HG03378 (cell line): ENCODE data around the gene STON2.

Source experiments
- ATAC-seq: cut with Tn5 transposase; IDR thresholded peaks from one replicate; pipeline ENCODE4 v1.9.1; 2021; ENCODE audit warnings: mild to moderate bottlenecking, moderate library complexity; ENCODE audit not compliant: unreplicated experiment

STON2 gene

GRCh38 chr14:81303258-81303935 lies 96.7 kb downstream of the STON2 start:
- peak; percentile 97 for ATAC-seq

DNA sequence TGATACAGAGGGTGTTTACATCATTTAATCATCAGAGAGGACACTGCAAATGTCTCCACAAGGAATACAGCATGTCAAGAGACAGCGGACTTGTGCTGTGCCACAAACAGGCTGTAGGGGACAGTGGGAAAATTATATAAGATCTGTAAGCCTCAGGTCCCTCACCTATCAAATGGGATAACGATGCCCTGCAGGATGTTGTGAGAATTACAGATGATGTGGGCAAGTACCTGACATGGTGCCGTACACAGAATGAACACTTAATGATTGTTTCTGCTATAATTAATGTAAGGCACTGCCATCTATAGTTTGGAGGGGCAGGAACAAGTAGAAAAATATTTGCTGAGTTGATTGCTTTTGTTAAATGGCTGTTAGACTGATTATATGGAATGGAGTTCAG lies 97.5 kb downstream of the STON2 start:
- ATAC-seq = no peak

DNA sequence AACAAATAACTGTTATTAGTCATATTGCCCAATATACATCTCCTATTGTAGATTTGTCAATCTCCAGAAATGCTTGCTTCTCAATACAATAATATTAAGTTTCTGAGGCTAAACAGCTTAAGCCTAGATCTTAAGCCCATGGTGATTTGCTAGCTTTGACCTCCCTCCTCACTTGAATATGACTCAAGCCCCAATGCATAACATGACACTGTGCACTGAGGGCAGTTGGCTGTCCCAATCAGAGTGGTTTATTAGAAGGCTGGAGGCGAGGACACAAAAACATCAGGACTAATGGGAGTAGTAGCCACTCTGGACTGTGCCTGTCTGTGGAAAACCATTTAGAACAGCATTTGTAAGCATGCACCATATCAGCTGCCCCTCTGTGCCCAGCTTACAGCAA lies 98.3 kb downstream of the STON2 start:
- ATAC-seq = no peak

DNA sequence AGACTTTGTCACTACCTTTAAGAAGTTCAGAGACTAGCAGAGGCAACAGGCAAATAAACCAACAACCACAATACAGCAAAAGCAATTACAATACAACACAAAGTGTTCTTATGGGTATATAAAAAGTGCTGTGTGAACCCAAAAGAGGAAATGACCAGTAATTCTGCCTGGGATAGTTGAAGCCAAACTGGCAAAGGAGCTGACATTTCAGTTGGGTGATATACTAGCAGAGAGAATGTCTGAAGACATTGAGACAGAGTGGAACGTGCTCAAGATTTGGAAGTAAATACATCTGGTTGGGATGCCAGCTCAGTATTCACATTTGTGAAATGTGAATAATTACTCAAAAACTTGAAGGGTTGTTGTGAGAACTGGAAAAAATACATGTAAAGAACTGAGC lies 98.8 kb downstream of the STON2 start:
- no peak for ATAC-seq

- no peak for ATAC-seq
Measured at GRCh38 chr14:81298911-81299310, 101.2 kb downstream of the STON2 start.

DNA sequence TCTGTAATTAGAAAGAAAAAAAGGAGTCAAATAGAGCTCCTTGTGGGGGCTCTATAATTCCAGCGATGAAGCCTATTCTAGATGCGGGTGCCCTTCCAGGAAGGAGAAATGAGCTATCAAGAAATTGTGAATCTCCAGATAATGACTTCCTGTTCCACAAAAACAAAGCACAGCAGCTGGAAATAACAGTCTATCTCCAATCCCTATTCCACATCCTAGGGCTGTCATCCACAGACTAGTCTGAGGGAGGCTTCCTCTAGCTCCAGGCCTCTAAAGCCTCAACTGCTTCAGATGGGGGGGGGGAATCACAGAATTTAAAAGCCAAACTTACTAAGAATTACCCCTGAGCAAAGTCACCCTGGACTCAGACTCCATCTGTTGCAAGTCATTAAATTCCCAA lies 102.0 kb downstream of the STON2 start:
- ATAC-seq = no peak

GRCh38 chr14:81295958-81296923 lies 103.9 kb downstream of the STON2 start:
- ATAC-seq = no peak

GRCh38 chr14:81289516-81289915 lies 110.6 kb downstream of the STON2 start:
- no peak for ATAC-seq

DNA sequence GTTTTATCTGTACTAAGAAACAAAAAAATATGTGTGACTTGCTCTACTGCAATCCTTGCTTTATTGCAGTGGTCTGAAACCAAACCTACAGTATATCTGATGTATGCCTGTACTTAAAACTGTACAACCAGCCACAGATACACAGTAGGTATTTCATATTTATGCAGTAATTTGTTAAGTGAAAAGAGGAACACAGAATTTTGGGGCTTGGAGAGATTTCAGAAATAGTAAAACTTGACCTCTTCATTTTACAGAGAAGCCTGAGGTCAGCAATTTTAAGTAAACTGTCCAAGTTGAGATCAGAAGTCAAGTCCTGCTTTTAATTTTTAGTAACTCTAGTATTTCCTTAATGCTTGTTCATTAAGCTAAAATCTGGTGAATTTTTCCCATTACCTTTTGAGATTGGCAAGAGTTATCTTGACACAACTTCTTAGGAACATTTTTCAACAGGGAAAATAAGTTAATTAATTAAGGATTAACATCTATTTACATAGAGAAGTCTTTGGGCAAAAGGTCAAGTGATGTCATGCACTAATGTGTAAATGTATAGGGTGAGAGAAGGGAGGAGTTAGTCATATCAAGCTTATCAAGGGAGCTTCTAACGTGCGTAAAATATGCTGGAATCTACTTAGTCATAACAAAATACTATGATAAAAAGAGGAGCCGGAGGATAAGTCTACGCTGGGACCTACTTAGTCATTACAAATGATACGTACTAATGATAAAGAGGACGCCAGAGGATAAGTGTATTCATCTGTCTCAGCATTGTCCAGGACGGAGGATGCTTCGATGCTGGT lies 113.4 kb downstream of the STON2 start:
- ATAC-seq = no peak

GRCh38 chr14:81285245-81285644 lies 114.9 kb downstream of the STON2 start:
- no peak for ATAC-seq

GRCh38 chr14:81281332-81281731 lies 118.8 kb downstream of the STON2 start:
- ATAC-seq = no peak

DNA sequence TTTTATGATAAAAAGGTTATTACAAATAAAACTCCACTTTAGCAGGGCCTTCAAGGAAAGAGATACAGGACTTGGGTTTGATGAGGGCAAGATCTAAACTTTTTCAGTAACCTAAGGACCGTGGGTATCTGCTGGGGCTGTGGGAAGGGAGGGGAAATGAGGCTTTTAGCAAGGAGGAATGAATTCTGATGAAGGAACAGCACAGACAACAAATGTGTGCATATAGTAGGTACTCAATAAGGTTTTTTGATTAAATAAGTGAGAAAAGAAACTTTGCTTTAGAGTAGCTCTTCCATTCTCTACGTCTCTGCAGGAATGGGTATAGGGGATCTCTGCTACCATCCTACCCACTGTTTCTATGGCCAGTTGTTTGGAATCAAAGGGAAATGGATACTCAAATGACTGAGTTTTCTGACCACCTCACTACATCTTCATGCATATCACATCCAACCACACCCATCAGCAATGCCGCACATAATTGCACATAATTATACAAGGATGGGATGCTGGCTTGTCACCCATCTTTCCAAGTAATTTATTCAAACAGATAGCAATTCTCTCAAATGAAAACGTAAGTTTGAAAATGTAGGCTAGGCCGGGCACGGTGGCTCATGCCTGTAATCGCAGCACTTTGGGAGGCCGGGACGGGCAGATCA lies 119.9 kb downstream of the STON2 start:
- no peak for ATAC-seq

DNA sequence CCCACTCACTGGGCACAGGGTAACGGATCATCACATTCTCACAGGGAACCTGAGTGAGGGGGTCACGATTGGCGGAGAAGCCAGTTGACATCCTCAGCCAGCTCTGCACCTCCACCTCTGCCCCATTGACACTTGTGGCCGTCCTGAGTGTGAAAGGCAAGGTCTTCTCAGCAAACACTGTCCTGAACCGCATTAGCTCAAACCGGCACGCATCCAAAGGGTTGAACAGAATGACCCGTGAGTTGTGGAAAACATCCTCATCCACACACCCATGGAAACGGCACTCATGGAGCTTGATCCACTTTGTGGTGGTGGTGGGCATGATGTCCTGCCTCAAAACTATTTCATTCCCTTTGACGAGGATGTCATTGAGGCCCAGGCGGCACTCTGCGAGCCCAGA lies 123.0 kb downstream of the STON2 start:
- no peak for ATAC-seq

DNA sequence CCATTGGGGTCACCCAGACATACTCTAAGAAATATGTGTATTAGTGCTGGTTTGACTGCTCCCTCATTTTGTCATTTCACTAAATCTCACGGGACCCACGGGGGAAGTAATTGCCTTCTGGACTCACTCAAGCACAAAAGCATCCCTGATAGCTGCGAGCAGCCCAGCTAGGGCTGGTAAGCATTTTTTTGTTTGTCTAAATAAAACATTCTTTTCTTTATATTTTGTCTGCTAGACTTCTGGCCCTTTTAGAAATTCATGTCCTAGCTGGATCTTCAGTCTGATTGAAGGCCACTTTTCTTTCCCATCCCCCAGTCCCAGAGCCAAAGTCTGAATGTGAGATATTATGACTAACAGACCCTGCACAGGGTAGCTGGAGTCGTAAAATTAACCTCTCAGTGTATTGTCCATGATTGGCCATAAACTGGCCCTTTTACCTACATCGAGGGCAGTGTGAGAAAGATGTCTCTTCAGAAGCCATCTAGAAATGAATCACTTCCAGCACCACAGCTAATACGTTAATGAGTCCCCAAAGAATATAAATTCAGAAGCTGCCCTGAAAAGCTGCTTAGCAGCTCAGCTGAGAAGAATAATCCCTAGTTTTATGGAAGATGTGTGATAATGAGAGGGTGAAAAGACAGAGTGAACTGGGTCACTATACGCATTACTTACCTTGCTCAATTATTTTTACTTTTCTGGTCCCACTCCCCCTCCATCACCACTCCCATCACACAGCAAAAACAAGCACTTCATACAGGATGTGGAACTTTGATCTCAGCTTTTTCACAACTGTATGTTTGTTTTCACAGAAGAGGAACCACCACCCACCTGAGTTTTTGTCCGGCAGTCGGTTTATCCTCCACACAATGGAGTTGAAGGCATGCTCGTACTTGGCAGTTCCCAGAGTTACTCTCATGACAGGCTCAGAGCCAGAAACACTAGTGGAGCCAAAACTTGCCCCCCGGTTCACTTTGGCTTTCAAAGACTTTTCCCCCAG lies 123.8 kb downstream of the STON2 start:
- peak; percentile 70 for ATAC-seq

GRCh38 chr14:81275305-81276072 lies 124.6 kb downstream of the STON2 start:
- no peak for ATAC-seq

DNA sequence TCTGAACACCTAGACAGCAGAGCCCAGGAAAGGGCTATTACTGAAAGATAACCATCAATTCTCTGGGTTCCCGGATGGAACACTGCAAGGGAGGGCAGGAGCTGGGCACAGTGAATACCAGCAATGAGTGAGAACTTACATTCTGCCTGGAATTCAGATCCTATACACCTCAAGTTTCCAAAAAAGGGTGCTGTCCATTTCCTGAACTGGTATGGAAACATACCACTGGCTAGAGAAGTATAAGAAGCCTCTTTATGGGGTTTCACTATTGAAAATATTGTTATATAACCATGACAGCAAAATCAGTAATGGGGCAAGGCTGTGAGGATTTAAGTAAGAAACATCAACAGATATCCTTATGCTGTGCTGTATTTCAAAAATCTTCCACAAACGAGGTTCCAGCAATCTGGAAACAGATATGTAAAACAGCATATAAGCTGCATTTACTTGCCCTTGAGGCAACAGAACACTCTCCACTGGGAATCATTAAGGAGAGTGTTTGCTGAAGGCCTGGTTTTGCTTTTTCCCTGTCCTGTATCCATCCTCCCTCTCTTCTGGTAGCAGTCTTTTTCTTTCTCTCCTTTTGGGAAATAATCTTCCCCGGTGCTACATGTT lies 126.1 kb downstream of the STON2 start:
- ATAC-seq = no peak

- no peak for ATAC-seq
Measured at GRCh38 chr14:81273521-81273920, 126.6 kb downstream of the STON2 start.

DNA sequence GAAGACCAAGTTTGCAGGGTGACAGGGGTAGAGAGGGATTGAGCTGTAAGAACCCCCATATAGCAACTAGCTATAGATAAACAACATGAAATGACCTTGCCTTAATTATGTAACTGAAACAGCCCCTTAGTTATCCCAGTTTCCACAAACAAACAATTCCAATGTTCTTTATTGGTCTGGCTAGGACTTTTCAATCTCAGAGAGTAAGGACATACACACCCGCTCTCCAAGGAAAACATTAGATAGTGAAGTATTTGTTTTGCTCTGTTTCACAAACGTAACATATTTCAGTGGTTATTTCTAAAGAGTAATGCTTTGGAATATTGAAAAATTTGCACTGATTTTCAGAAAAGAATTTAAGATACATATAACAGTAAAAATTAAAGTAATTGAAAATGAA lies 127.8 kb downstream of the STON2 start:
- ATAC-seq = no peak
